ENCODE measurements around the gene PSMG1.

The PSMG1 gene

GRCh38 chr21:39184050-39184980, 1.1 kb upstream of the PSMG1 start:
- Histone ChIP-seq H3K27me3 (ENCODE audit: insufficient read depth, poor library complexity, severe bottlenecking) (no peaks in the 10 kb centered on the region), H3K4me1 (ENCODE audit: insufficient read depth, poor library complexity, severe bottlenecking) (peaks cover 25% of the 10 kb centered on the region), H3K4me3 (ENCODE audit: severe bottlenecking) (peak overlapping the region; percentile 81), H3K27ac (ENCODE audit: poor library complexity, severe bottlenecking) (peak overlapping the region; percentile 69), H3K36me3 (ENCODE audit: low read depth) (peaks cover 19% of the 10 kb centered on the region), H3K9me3 (ENCODE audit: severe bottlenecking) (no peaks in the 10 kb centered on the region)
- no peak for DNase-seq (ENCODE audit: low spot score)
- ATAC-seq (ENCODE audit: low read depth): no peak
- TF ChIP-seq, protein P1, sequence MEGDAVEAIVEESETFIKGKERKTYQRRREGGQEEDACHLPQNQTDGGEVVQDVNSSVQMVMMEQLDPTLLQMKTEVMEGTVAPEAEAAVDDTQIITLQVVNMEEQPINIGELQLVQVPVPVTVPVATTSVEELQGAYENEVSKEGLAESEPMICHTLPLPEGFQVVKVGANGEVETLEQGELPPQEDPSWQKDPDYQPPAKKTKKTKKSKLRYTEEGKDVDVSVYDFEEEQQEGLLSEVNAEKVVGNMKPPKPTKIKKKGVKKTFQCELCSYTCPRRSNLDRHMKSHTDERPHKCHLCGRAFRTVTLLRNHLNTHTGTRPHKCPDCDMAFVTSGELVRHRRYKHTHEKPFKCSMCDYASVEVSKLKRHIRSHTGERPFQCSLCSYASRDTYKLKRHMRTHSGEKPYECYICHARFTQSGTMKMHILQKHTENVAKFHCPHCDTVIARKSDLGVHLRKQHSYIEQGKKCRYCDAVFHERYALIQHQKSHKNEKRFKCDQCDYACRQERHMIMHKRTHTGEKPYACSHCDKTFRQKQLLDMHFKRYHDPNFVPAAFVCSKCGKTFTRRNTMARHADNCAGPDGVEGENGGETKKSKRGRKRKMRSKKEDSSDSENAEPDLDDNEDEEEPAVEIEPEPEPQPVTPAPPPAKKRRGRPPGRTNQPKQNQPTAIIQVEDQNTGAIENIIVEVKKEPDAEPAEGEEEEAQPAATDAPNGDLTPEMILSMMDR (IDR thresholded peaks at IDR 0.05; ENCODE audit: poor library complexity, severe bottlenecking): no peak

- Histone ChIP-seq H3K27ac (ENCODE audit: poor library complexity, severe bottlenecking) (peak overlapping the region; percentile 69), H3K4me3 (ENCODE audit: severe bottlenecking) (peak overlapping the region; percentile 81), H3K27me3 (ENCODE audit: insufficient read depth, poor library complexity, severe bottlenecking) (no peaks in the 10 kb centered on the region), H3K9me3 (ENCODE audit: severe bottlenecking) (no peaks in the 10 kb centered on the region), H3K4me1 (ENCODE audit: insufficient read depth, poor library complexity, severe bottlenecking) (peaks cover 25% of the 10 kb centered on the region), H3K36me3 (ENCODE audit: low read depth) (peaks cover 35% of the 10 kb centered on the region)
- ATAC-seq (ENCODE audit: low read depth): peak; percentile 46; the same call in 2 of the 3 replicates
- DNase-seq (ENCODE audit: low spot score): no peak
- TF ChIP-seq, protein P1 (IDR thresholded peaks at IDR 0.05; ENCODE audit: poor library complexity, severe bottlenecking): no peak
Measured at GRCh38 chr21:39182484-39183271, 573 bp downstream of the PSMG1 start.

DNA sequence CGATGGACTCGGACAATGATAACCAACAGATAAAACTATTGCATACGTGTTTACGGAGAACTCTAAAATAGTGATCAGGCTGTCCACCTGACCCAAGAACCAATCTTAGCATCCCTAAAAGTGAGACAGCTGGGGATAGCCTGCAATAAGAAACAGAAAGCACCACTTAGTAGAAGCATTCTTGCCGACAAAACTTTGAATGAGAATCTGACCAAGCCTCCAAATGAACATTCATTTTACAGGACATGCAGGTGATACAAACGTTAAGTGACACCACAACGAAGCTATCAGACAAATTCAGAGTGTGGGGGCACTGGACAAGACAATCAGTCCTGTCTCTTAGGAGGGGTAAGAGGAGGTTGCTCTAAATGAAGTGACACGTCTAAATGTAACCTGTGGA, 1.2 kb downstream of the PSMG1 start:
- DNase-seq (ENCODE audit: low spot score) (no peak), ATAC-seq (ENCODE audit: low read depth) (no peak)
- Histone ChIP-seq H3K27me3 (ENCODE audit: insufficient read depth, poor library complexity, severe bottlenecking) (no peaks in the 10 kb centered on the region), H3K27ac (ENCODE audit: poor library complexity, severe bottlenecking) (no peak overlapping the region), H3K4me1 (ENCODE audit: insufficient read depth, poor library complexity, severe bottlenecking) (peaks cover 25% of the 10 kb centered on the region), H3K9me3 (ENCODE audit: severe bottlenecking) (no peaks in the 10 kb centered on the region), H3K36me3 (ENCODE audit: low read depth) (peaks cover 42% of the 10 kb centered on the region), H3K4me3 (ENCODE audit: severe bottlenecking) (peak overlapping the region; percentile 81)
- TF ChIP-seq, protein P1 (IDR thresholded peaks at IDR 0.05; ENCODE audit: poor library complexity, severe bottlenecking): no peak

GRCh38 chr21:39181205-39181818, 1.9 kb downstream of the PSMG1 start:
- ATAC-seq (ENCODE audit: low read depth) (no peak), DNase-seq (ENCODE audit: low spot score) (no peak)
- TF ChIP-seq, protein P1 (IDR thresholded peaks at IDR 0.05; ENCODE audit: poor library complexity, severe bottlenecking): no peak
- H3K4me3 ChIP-seq (ENCODE audit: severe bottlenecking): no peak overlapping the region
- H3K27me3 ChIP-seq (ENCODE audit: insufficient read depth, poor library complexity, severe bottlenecking): no peaks in the 10 kb centered on the region
- no peaks in the 10 kb centered on the region for H3K9me3 ChIP-seq (ENCODE audit: severe bottlenecking)
- H3K27ac ChIP-seq (ENCODE audit: poor library complexity, severe bottlenecking): no peak overlapping the region
- H3K4me1 ChIP-seq (ENCODE audit: insufficient read depth, poor library complexity, severe bottlenecking): peaks cover 21% of the 10 kb centered on the region
- peaks cover 49% of the 10 kb centered on the region for H3K36me3 ChIP-seq (ENCODE audit: low read depth)
